Stimulated activated CD8-positive, alpha-beta memory T cell treated with anti-CD3 and anti-CD28 coated beads, Interleukin-4, amount 100 ng/mL, for 4 hours (primary cell): ENCODE data around the gene RNF213.
"Not testable (repeated sequence)": the region's sequence is repeated elsewhere in the genome, so short reads cannot be mapped to it uniquely, and the experiment has no call there.

ENCODE experiments used
- DNase-seq, 2 donors: peaks; one replicate each; pipeline ENCODE4 v3.0.0-alpha.2; 2020; ENCODE audit warnings: low read depth in 2 of 2, low spot score in 1 of 2

RNF213 gene

GRCh38 chr17:80388175-80388574 lies 127.5 kb downstream of the RNF213 start:
- no peak for DNase-seq

GRCh38 chr17:80388601-80389000 lies 127.9 kb downstream of the RNF213 start:
- no peak for DNase-seq

DNA sequence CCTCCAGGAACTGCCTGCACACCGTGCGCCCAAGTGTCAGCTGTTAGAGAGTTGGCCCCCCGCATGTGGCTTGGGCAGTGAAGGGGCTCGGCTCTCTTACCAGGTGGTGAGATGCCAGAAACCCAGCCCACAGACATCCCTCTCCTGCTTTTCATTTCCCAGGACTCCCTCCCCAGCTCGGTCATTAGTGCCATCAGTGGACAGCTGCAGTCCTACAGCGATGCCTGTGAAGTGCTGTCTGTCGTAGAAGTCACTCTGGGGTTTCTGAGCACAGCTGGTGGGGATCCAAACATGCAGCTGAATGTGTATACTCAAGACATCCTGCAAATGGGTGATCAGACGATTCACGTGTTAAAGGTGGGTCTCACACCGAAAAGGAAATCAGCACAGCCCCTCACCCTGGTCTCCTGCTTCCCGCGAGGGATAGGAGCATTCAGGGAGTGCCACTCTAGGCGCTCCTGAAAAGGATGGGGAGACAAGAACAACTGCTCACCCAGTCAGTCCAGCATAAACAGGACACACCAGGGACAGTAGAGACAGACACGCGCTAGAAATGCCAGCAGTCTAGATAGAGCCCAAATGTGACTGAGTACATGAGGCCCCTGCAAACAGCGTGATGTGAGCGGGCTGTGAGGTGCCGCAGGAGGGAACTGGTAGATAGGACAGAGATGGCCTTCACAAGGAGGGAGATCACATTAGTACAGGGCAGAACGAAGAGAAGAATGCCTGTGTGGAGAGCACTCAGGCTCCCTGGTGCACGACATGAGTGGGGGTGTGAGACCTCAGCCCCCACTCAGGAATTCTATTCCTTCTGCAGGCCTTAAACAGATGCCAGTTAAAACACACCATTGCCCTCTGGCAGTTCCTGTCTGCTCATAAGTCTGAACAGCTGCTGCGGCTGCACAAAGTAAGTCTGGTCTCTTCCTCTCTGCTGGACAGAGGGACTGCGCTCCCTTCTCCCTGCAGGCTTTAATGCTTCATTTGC lies 128.7 kb downstream of the RNF213 start:
- DNase-seq = no peak

- DNase-seq = no peak
Observed at GRCh38 chr17:80393241-80393890, 132.7 kb downstream of the RNF213 start.

DNA sequence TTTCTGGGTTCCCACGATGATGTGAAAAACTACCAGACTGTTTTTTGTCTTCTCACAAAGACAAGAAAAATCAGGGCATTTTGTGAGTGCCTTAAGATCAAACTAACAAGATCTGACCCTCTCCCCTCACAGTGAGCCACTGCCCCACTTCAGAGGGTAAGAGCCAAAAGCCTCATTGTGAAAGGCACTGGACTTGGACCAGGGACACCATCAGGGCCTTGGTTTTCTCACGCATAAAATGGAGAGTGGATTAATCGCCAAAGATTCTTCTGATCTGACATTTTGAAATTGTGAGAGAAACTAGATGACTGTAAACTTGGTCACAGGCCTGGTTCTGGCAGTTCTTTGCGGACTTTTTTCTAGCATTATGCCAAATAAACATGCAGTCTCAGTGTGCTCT lies 133.3 kb downstream of the RNF213 start:
- no peak for DNase-seq

DNA sequence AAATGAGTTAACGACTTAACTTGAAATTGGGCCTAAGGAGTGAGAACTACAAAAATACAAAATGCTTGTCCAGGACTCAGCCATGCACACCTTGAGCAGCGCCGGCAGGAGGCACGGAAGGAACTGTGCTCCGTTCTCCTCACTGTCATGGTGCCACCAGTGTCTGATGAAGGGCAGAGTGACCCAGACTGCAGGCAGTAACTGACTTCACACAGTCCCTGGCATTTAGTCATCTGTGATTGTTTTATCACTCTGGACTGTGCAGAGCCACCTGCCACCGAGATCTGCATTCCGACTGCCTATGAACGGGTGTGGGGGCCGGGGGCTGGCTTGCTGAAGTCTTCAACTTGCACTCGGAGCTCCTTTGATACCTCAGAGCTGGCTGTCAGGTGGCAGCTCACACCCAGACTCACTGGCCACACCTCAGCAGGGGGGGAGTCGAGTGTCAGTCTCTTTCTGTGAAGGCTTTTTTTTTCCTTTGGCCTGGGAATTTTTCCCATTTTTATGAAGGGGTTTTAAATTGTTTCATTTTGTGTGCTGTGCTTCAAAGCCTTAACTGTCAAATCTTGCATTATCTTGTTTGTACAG lies 134.1 kb downstream of the RNF213 start:
- no peak for DNase-seq

- DNase-seq = no peak
Observed at GRCh38 chr17:80395402-80396151, 134.9 kb downstream of the RNF213 start.

- no peak for DNase-seq
Observed at GRCh38 chr17:80396157-80397033, 135.7 kb downstream of the RNF213 start.

DNA sequence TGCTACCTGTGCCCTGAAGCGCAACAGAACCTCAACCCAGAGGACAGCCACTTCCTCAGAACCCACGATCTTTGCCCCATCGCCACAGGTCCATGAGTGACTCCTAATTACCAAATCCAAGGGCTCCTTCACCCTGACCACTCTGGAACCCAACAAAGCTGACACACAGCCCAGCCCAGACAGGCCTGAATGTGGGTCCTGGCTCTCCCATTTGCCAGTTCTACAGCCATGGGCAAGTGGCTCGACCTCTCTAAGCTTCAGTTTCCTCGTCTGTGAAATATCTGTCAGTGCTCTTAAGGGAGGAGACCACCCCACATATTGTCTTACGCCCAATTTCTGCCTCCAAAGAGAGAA lies 136.4 kb downstream of the RNF213 start:
- DNase-seq = no peak

- no peak for DNase-seq
Observed at GRCh38 chr17:80397686-80398085, 137.0 kb downstream of the RNF213 start.

DNA sequence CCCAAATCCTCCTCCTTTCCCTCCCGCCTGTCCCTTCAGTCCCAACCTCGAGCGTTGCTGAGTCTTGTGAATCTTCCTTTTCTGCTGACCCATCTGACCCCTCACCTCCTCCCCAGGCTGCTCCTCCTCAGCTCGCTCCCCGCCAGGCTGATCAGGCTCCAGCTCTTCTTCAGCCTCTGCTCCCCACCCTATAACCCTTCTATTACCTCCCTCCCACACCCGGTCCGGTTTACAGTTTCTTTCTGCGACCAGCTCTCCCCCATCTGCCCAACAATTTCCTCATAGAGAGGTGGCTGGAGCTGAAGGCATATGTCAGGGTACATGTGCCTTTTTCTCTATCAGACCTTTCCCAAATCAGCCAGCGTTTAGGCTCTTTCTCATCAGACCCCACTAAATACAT lies 140.4 kb downstream of the RNF213 start:
- not testable (repeated sequence) for DNase-seq

- DNase-seq = not testable (repeated sequence)
Observed at GRCh38 chr17:80402102-80402501, 141.4 kb downstream of the RNF213 start.

GRCh38 chr17:80402959-80403358 lies 142.3 kb downstream of the RNF213 start:
- DNase-seq = no peak

DNA sequence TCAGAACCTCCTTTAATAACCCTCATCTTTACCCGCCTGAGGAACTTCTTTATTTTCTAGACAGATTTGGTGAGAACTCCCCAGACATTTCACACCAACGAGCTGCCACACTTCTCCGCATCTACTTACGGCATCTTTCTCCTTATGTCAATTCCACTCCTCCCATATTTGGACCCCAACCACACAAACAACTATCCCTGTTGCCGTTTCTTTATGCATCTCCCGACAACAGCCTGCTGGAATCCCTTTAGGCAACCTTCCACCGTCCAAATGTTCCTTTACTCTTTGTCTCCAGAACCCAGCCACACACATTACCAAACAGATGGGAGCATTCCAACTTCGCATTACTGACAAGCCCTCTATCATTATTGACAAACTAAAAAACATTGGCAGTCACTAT lies 145.5 kb downstream of the RNF213 start:
- no peak for DNase-seq

GRCh38 chr17:80407917-80408316 lies 147.3 kb downstream of the RNF213 start:
- DNase-seq = not testable (repeated sequence)

- DNase-seq = no peak
Observed at GRCh38 chr17:80408872-80409271, 148.2 kb downstream of the RNF213 start.

- DNase-seq = no peak
Observed at GRCh38 chr17:80409626-80410025, 149.0 kb downstream of the RNF213 start.

DNA sequence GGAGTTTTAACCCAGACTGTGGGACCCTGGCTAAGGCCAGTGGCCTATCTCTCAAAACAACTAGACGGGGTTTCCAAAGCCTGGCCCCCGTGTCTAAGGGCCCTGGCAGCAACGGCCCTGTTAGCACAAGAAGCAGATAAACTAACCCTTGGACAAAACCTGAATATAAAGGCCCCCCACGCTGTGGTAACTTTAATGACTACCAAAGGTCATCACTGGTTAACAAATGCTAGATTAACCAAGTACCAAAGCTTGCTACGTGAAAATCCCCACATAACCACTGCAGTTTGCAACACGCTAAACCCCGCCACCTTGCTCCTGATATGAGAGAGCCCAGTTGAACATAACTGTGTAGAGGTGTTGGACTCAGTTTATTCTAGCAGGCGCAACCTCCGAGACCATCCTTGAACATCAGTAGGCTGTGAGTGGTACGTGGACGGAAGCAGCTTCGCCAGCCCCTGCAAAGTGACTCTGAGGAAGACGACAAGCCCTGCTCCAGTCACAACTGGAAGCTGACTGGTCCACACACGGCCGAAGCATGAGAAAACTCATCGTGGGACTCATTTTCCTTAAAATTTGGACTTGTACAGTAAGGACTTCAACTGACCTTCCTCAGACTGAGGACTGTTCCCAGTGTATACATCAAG lies 149.9 kb downstream of the RNF213 start:
- DNase-seq = not testable (repeated sequence)

DNA sequence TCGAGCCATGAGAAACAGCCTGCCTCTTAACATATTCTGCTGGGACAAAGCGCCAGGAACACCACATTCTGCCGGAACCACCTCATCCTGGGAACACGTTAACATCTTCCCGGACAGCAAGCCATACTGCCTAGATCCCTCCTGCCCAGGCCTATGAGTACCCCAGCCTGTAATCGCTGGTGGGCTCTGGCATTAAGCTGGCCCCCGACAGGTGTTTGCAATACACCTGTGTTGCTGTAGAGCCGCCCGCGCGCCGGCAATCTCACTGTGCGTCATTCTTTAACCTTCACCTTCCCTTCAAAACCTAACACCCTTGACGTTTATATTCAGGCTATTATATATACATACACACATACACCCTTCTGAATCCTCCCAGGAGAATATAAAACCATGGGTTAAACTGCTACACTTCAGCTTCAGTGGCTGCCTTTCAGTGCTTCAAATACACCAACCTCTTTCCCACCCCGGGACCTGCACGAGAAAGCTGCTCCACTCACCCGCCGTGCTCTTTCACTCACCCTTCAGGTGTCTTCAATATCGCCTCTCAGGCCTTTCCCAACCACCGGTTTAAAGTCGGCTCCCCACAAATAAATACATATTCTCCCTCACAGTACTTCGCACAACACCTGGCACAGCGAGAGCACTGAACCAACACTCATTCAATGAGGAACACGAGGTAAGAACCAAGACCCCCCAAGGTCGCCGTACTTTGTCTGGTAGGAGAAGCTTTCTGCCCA lies 153.3 kb downstream of the RNF213 start:
- DNase-seq = no peak
